ENCODE data around the gene TBC1D22A.

- TF ChIP-seq CTCF (IDR thresholded peaks at IDR 0.05) = no peak
- TF ChIP-seq USF2 (IDR thresholded peaks at IDR 0.05; ENCODE audit: borderline replicate concordance, low read depth, low read length) = no peak
- TF ChIP-seq JUND (IDR thresholded peaks at IDR 0.05) = no peak
Measured at GRCh38 chr22:47131632-47132427, 369.4 kb downstream of the TBC1D22A start.
